Gastrocnemius medialis (tissue), 4 donors: Measurements from ENCODE around the gene DIAPH3. TPM values are rescaled to one million over a fixed set of nuclear protein-coding genes. Genes with fewer than 3 reads are reported as not detected.

ENCODE experiments used
- ATAC-seq, 2 donors: fragments of 150-250 bp; one replicate each; pipeline ENCODE4 v1.9.1; 2016
- DNase-seq, 2 donors: peaks; one replicate each; pipeline ENCODE4 v3.0.0-alpha.2; 2019
- H3K27ac ChIP-seq, 4 donors: fragments of 200-600 bp; sonication (generic); 1 replicate in 1 of 4; 2 replicates in 3 of 4; pipeline ENCODE4 v1.5.1; 2016 to 2018; ENCODE audit warnings: mild to moderate bottlenecking in 2 of 4, moderate library complexity in 1 of 4
- H3K27me3 ChIP-seq, 3 donors: fragments of 200-600 bp; sonication (generic) in 2 of 3; 1 replicate in 1 of 3; 2 replicates in 2 of 3; pipeline versions ENCODE4 v1.5.1 to v1.6.0; 2016 to 2019; ENCODE audit warnings: mild to moderate bottlenecking in 1 of 3, moderate library complexity in 1 of 3
- H3K36me3 ChIP-seq, 2 donors: fragments of 200-600 bp; sonication (generic) in 1 of 2; one replicate each; pipeline ENCODE4 v1.5.1; 2017 to 2018
- H3K4me1 ChIP-seq, 2 donors: fragments of 200-600 bp; sonication (generic) in 1 of 2; one replicate each; pipeline ENCODE4 v1.5.1; 2016 to 2017; ENCODE audit warnings: mild to moderate bottlenecking in 2 of 2
- H3K4me3 ChIP-seq, 4 donors: fragments of 200-600 bp; sonication (generic) in 3 of 4; 1 replicate in 1 of 4; 2 replicates in 3 of 4; pipeline ENCODE4 v1.5.1; 2016 to 2019; ENCODE audit warnings: mild to moderate bottlenecking in 2 of 4
- H3K9me3 ChIP-seq, 3 donors: fragments of 200-600 bp; sonication (generic) in 2 of 3; 1 replicate in 1 of 3; 2 replicates in 2 of 3; pipeline ENCODE4 v1.5.1; 2016 to 2019
- CTCF ChIP-seq, 5 experiments: fragments of 450-650 bp in 3 of 5; fragments of 200-600 bp in 2 of 5; sonication (generic) in 2 of 5; IDR thresholded peaks in 4 of 5; conservative IDR thresholded peaks in 1 of 5; 1 replicate in 4 of 5; 2 replicates in 1 of 5; pipeline ENCODE4 v1.5.1; 2016 to 2019; ENCODE audit warnings: antibody characterized with exemption in 5 of 5, mild to moderate bottlenecking in 3 of 5, moderate library complexity in 3 of 5
- POLR2A ChIP-seq, 2 donors: fragments of 450-650 bp; IDR thresholded peaks; one replicate each; pipeline ENCODE4 v1.6.1; 2017; ENCODE audit warnings: antibody characterized with exemption in 2 of 2, mild to moderate bottlenecking in 2 of 2, moderate library complexity in 2 of 2
- in situ Hi-C, 4 donors: fragments of 200-750 bp; cut with MboI; loops; one replicate each; pipeline versions ENCODE4 v1.15.0 to v1.8.0; 2017; ENCODE audit warnings: low sequenced_read_pairs in 4 of 4
- intact Hi-C: fragments of 100-400 bp; cut with DNase I; formaldehyde crosslinking; loops from one replicate; pipeline ENCODE4 v1.15.1; 2023; ENCODE audit warnings: low total_unique reads
- total RNA-seq, 4 donors: library from RNA; depleted of rRNA; stranded (reverse); fragments of >200 nt; gene quantifications; one replicate each; pipeline versions ENCODE4 v1.1.0 to v1.2.3, GENCODE V29; 2016

The DIAPH3 gene
- total RNA-seq, 4 donors from 2014 or later = 0.13 TPM; not detected in 3

- H3K27me3 ChIP-seq = no peaks in the 10 kb centered on the region
- TF ChIP-seq CTCF (IDR thresholded peaks at IDR 0.05 in 4 of 5, conservative IDR thresholded peaks at IDR 0.05 in 1 of 5) (no peak), POLR2A (IDR thresholded peaks at IDR 0.05) (no peak)
- H3K27ac ChIP-seq = no peak overlapping the region
- no peaks in the 10 kb centered on the region for H3K9me3 ChIP-seq
- in situ Hi-C loops = no loop called here
- ATAC-seq (no peak), DNase-seq (no peak)
- intact Hi-C loops = no loop called here
- no peaks in the 10 kb centered on the region for H3K36me3 ChIP-seq
- H3K4me1 ChIP-seq = peaks cover 0 to 12% of the 10 kb centered on the region in 2 donors
- no peak overlapping the region for H3K4me3 ChIP-seq
These were observed 503.1 kb downstream of the DIAPH3 start for GRCh38 chr13:59660582-59660981.

- H3K27me3 ChIP-seq = no peaks in the 10 kb centered on the region
- peaks cover 0 to 12% of the 10 kb centered on the region in 2 donors for H3K4me1 ChIP-seq
- intact Hi-C loops = no loop called here
- ATAC-seq (no peak), DNase-seq (no peak)
- in situ Hi-C loops = no loop called here
- H3K27ac ChIP-seq = no peak overlapping the region
- TF ChIP-seq CTCF (IDR thresholded peaks at IDR 0.05 in 4 of 5, conservative IDR thresholded peaks at IDR 0.05 in 1 of 5) (no peak), POLR2A (IDR thresholded peaks at IDR 0.05) (no peak)
- H3K36me3 ChIP-seq = no peaks in the 10 kb centered on the region
- no peaks in the 10 kb centered on the region for H3K9me3 ChIP-seq
- no peak overlapping the region for H3K4me3 ChIP-seq
These were observed 503.7 kb downstream of the DIAPH3 start for GRCh38 chr13:59659981-59660380.

GRCh38 chr13:59658738-59659330 lies 504.9 kb downstream of the DIAPH3 start:
- no peak overlapping the region for H3K4me3 ChIP-seq
- H3K27me3 ChIP-seq = no peaks in the 10 kb centered on the region
- no peak for TF ChIP-seq CTCF (IDR thresholded peaks at IDR 0.05 in 4 of 5, conservative IDR thresholded peaks at IDR 0.05 in 1 of 5)
- TF ChIP-seq POLR2A (IDR thresholded peaks at IDR 0.05) = no peak
- intact Hi-C loops (no loop called here), in situ Hi-C loops (no loop called here)
- ATAC-seq (no peak), DNase-seq (no peak)
- H3K4me1 ChIP-seq = peaks cover 0 to 12% of the 10 kb centered on the region in 2 donors
- no peak overlapping the region for H3K27ac ChIP-seq
- H3K9me3 ChIP-seq = no peaks in the 10 kb centered on the region
- no peaks in the 10 kb centered on the region for H3K36me3 ChIP-seq

- TF ChIP-seq POLR2A (IDR thresholded peaks at IDR 0.05) (no peak), CTCF (IDR thresholded peaks at IDR 0.05 in 4 of 5, conservative IDR thresholded peaks at IDR 0.05 in 1 of 5) (no peak)
- in situ Hi-C loops = no loop called here
- Histone ChIP-seq H3K4me3 (no peak overlapping the region), H3K9me3 (no peaks in the 10 kb centered on the region), H3K27ac (no peak overlapping the region), H3K36me3 (no peaks in the 10 kb centered on the region), H3K4me1 (peaks cover 0 to 12% of the 10 kb centered on the region in 2 donors), H3K27me3 (no peaks in the 10 kb centered on the region)
- DNase-seq (no peak), ATAC-seq (no peak)
- intact Hi-C loops = no loop called here
These were observed 505.5 kb downstream of the DIAPH3 start for GRCh38 chr13:59658027-59658737.
